AG04449 (cell line): ENCODE measurements around the gene RBM12.
"Not testable (repeated sequence)": the region's sequence is repeated elsewhere in the genome, so short reads cannot be mapped to it uniquely, and the experiment has no call there.

Experiments
- CTCF ChIA-PET: fragments of 350-600 bp; formaldehyde crosslinking; extraction: SDS; loops from one replicate; lab custom pipeline; 2021; ENCODE audit warnings: antibody characterized with exemption; lab: Yijun Ruan, JAX
- POLR2A ChIA-PET: fragments of 400-600, 350-600 bp; formaldehyde crosslinking; extraction: SDS; loops from one replicate; lab custom pipeline; 2020; ENCODE audit warnings: antibody characterized with exemption, inconsistent platforms; lab: Yijun Ruan, JAX
- DNase-seq: peaks from one replicate; pipeline ENCODE4 v3.0.0-alpha.2; 2010; ENCODE audit warnings: low read depth, low spot score
- H3K4me3 ChIP-seq: 2 replicates; pipeline ENCODE4 v1.5.1; 2011; ENCODE audit warnings: low read depth, mild to moderate bottlenecking, control low read depth, low read length
- TF ChIP-seq, protein P1 (sequence below): IDR thresholded peaks from one replicate; pipeline ENCODE4 v1.5.1; 2011; ENCODE audit warnings: mild to moderate bottlenecking, moderate library complexity, low read length, control low read depth, inconsistent platforms; ENCODE audit not compliant: insufficient read depth; ENCODE audit errors: missing control alignments

The RBM12 gene, protein sequence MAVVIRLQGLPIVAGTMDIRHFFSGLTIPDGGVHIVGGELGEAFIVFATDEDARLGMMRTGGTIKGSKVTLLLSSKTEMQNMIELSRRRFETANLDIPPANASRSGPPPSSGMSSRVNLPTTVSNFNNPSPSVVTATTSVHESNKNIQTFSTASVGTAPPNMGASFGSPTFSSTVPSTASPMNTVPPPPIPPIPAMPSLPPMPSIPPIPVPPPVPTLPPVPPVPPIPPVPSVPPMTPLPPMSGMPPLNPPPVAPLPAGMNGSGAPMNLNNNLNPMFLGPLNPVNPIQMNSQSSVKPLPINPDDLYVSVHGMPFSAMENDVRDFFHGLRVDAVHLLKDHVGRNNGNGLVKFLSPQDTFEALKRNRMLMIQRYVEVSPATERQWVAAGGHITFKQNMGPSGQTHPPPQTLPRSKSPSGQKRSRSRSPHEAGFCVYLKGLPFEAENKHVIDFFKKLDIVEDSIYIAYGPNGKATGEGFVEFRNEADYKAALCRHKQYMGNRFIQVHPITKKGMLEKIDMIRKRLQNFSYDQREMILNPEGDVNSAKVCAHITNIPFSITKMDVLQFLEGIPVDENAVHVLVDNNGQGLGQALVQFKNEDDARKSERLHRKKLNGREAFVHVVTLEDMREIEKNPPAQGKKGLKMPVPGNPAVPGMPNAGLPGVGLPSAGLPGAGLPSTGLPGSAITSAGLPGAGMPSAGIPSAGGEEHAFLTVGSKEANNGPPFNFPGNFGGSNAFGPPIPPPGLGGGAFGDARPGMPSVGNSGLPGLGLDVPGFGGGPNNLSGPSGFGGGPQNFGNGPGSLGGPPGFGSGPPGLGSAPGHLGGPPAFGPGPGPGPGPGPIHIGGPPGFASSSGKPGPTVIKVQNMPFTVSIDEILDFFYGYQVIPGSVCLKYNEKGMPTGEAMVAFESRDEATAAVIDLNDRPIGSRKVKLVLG

DNA sequence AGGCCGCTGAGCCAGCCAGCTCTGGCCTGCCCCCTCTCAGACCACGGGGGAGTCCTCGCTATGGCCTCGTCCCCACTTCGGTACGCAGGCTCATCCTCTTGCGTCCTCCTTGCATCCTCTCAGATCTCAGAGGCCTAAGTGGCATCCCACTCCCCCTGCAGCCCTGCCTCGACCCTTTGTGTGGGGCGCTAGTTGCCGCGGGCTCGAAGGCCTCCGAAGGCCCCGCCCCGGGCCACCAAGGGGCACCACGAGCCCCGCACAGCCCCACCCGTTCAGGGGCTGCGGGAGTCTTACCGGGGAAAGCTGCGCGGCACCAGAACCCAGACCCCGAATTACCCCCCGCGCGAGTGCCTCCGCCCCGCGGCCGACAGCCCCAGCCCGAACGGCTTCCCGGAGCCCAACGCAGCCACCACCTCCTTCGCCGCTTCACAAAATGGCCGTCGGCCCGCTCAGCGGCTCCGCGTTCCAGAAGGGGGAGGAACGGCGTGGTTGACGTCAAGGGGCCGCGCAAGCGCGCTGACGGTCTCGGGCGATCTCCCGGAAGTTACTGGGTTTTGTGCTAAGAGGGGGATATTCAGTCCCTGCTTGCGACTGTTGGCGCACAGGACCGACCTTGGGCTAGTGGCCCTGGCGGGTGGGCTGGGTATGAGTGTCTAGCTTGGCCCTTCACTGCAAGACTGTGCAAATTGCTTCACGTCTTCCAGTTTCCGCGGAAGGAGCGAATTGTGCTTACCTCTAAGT, at the start of gene RBM12, which contains the start of gene CPNE1:
RBM12 (minus strand) TSS at position 435 of the 741 bp plus-strand sequence. CDS start 9,578 bp downstream, outside the sequence.
CPNE1 (minus strand) TSS at position 435 of the 741 bp plus-strand sequence. CDS start 31,977 bp downstream, outside the sequence.
- CTCF ChIA-PET: interaction anchor here (0.7 to 1.9 kb wide), 4 partner anchors 10 to 258 kb away, joined by 3 to 6 read pairs (median 4); no protein-coding TSS in a partner anchor
- H3K4me3 ChIP-seq: peak within 1 kb of the TSS; percentile 99
- POLR2A ChIA-PET: interaction anchor here (0.9 to 1.4 kb wide), 2 partner anchors 46 to 219 kb away, joined by 3 to 8 read pairs; no protein-coding TSS in a partner anchor
- peak; percentile 41 for DNase-seq
- TF ChIP-seq, protein P1, sequence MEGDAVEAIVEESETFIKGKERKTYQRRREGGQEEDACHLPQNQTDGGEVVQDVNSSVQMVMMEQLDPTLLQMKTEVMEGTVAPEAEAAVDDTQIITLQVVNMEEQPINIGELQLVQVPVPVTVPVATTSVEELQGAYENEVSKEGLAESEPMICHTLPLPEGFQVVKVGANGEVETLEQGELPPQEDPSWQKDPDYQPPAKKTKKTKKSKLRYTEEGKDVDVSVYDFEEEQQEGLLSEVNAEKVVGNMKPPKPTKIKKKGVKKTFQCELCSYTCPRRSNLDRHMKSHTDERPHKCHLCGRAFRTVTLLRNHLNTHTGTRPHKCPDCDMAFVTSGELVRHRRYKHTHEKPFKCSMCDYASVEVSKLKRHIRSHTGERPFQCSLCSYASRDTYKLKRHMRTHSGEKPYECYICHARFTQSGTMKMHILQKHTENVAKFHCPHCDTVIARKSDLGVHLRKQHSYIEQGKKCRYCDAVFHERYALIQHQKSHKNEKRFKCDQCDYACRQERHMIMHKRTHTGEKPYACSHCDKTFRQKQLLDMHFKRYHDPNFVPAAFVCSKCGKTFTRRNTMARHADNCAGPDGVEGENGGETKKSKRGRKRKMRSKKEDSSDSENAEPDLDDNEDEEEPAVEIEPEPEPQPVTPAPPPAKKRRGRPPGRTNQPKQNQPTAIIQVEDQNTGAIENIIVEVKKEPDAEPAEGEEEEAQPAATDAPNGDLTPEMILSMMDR: no peak

DNA sequence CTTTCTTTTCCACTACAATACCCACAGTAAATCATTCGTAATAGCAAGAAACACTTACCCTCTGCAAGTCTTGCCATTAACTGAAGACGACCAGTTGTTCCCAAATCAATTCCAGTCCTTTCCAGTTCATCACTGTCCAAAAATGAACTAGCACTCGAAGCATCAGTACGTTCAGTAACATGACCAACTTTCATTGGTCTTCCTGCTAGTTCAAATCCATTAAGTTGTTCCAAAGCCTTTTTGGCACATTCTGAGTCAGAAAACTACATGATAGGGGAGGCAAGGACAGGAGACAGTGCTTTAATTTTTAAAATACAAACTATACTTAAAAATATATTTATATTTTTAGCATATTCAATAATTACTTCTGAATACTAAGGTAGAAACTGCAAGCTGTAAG, 49.4 kb upstream of the RBM12 start:
- TF ChIP-seq, protein P1: no peak
- ChIA-PET POLR2A (no interaction called here), CTCF (interaction anchor here (0.7 to 1.8 kb wide), 5 partner anchors 9 to 250 kb away, joined by 3 to 6 read pairs (median 4); no protein-coding TSS in a partner anchor)
- no peak overlapping the region for H3K4me3 ChIP-seq
- DNase-seq: no peak

DNA sequence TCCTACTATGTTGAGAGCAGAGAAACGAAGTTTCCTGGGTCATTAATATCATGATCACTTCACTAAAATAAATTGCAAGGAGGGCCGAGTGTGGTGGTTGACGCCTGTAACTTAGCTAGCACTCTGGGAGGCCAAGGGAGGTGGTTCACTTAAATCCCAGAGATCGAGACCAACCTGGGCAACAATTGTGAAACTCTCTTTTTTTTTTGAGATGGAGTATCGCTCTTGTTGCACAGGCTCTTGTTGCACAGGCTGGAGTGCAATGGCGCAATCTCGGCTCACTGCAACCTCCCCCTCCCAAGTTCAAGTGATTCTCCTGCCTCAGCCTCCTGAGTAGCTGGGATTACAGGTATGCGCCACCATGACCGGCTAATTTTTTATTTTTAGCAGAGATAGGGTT, 48.4 kb upstream of the RBM12 start:
- CTCF ChIA-PET: interaction anchor here (1.0 to 1.7 kb wide), 3 partner anchors 26 to 249 kb away, joined by 3 to 6 read pairs (median 3); no protein-coding TSS in a partner anchor
- POLR2A ChIA-PET: interaction anchor here (1.6 kb wide), 1 partner anchor 29 kb away, joined by 3 read pairs; the partner anchor contains the start of gene RBM39

DNA sequence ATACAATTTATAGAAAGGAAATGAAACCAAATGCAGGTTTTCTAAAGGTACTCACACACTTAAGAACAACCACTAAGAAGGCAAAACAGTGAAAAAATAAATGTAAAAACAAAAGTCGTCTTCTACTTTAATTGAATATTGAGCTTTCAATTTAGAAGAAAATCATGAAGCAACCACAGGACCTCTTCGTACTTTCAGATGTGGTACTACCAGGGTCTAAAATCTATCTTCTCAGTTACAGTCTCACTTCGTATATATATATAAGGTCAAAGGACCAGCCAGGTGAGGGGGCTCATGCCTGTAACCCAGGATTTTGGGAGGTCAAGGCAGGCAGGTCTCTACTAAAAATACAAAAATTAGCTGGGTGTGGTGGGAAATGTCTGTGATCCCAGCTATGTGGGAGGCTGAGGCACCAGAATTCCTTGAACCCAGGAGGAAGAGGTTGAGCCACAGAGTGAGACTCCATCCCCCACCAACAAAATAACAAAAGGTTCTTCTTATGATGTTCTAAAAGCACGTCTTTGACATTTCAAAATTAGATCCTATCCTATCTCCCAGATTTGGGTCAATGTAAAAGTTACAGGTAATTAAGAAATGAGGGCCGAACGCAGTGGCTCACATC, 47.0 kb upstream of the RBM12 start:
- ChIA-PET CTCF (interaction anchor here (0.6 to 2.0 kb wide), 4 partner anchors 9 to 223 kb away, joined by 3 to 6 read pairs (median 4); partner anchors contain the start of genes NFS1 and ROMO1), POLR2A (interaction anchor here (1.0 to 1.6 kb wide), 2 partner anchors 12 to 30 kb away, joined by 3 to 4 read pairs; partner anchors contain the start of gene RBM39)
- no peak overlapping the region for H3K4me3 ChIP-seq
- no peak for DNase-seq
- TF ChIP-seq, protein P1: no peak

More for the DNA sequence above, 48.4 kb upstream of the RBM12 start:
- not testable (repeated sequence) for DNase-seq, H3K4me3 ChIP-seq

DNA sequence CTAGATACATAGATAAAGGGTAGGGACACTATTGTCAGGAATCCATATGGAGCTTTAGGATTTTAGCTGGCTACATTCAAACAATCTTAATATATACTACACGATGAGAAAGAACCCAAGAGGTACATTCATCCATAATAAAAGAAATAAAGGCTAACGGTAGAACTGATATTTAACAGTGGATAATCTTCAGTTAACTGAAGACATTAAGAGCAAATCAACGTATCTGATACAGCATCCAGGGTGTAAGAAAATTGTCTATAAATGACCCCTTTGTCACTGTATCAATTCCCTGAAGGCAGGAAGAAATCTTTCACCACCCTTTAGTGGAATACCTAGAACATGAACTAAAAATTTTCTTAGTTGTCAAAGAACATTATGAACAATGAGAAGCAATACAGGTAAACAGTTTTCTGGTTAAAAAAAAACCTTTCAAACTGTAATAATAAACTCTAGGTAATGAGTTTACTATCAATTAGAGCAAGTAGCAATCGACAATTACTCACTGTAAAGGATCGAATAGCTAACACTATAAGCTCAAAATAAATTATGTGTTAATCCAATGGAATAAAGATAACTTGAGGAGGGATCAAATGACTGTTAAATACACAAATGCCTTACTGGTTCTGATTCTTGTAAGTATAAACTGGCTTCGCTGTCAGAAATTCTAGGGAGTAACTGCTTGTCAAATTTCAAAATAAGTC, 46.3 kb upstream of the RBM12 start:
- no peak for DNase-seq
- ChIA-PET CTCF (interaction anchor here (0.6 to 2.0 kb wide), 3 partner anchors 9 to 224 kb away, joined by 3 to 6 read pairs (median 6); partner anchors contain the start of genes NFS1 and ROMO1), POLR2A (interaction anchor here (1.0 kb wide), 1 partner anchor 11 kb away, joined by 4 read pairs; no protein-coding TSS in a partner anchor)
- TF ChIP-seq, protein P1: no peak
- H3K4me3 ChIP-seq: no peak overlapping the region
